ENCODE measurements around the gene CALY.
A peak's percentile ranks its signal among the peaks of the same experiment; 100 is the strongest.

Gene CALY

DNA sequence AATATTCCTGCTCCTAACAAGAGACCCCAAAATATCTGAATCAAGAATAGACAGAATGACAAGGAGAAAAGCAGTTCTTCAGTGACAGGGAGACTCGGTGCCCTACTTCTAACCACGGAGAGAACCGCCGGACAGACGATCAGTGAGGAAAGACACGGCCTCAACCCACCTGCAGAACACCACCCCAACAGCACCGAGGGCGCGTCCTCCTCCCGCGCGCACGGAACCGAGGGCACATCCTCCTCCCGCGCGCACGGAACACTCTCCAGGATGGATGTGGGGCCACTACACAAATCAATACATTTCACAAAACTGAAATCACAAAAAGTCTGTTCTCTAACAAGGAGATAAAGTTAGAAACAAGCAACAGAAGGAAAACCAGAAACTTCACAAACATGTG, 50.3 kb downstream of the CALY start:
- DNase-seq (ENCODE audit: low read depth) = no peak

DNA sequence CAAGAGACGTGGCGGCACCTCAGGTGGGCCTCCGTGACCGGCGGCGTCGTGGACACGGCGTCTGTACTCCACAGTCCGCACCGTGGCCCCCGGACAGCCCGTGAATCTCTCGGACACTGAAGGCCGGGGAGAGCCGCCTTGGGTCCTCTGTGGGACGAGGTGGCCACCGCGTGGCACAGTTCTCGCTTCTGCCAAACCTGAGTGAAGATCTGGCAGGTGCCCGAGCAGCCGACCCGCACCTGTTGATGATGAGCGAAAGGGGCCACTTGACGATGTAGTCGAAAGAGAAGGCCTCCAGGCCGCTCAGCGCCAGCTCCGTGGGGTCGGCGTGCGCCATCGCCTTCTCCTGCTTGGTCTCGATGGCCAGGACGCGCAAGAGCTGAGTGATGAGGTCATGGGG, 51.5 kb downstream of the CALY start:
- DNase-seq (ENCODE audit: low read depth) = no peak

GRCh38 chr10:133283931-133284330, 52.8 kb downstream of the CALY start:
- no peak for DNase-seq (ENCODE audit: low read depth)

DNA sequence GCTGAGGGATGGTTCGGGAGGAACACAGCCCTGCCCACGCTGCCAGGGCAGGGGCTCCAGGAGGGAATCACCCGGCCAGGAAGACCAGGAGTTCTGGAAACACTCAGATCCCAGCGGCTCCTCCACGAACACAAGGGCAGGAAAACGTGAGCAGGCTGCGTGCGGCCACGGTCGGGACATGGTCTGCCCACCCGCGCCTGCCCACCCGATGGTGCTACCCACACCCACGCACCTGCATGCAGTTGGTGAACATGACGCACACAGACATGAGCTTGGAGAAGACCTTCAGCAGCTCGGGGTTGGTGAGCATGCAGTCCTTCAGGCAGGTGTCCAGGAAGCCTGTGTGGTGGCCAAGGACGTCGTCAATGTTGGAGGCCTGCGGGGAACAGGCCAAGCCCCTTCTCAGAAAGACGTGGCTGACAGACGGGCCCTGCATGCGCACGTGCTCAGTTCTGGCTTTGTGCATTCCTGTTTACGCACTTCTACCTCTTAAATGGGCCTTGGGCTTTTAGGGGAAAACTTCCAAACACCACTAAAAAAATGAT, 53.8 kb downstream of the CALY start:
- DNase-seq (ENCODE audit: low read depth) = no peak

DNA sequence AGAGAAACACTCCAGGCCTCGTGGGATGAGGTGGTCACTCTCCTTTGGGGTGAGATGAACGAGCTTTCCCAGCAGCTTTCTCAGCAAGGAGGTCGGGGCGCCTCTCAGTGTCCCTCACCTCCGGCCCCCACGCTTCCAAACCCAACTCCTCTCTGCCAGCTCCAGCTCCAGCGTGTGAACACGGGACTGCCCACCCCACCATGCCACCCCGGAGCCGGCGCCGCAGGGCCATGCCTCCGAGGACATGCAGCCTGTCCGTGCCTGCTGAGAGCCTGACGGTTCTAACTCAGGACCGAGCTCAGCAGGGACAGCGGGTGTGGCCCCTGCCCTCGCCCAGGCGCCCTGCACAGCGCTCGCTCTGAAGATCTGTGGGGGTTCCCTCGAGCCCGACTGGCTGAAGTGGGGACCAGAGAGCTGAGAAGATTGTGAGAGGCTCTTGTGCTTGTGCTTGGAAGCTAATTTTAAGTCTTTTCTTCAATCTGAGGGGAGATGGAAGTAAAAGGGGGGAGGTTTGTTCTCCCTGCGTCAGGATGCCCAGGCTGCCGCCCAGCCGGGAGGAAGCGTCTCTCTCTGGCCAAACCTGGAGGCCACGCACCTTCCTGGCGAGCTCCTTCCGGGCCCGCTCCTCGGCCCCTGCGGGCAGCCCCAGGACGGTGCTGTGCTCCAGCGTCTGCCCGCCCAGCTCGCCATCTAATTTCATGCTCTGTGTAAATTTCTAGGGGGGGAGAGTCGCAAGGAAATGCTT, 54.9 kb downstream of the CALY start:
- no peak for DNase-seq (ENCODE audit: low read depth)

DNA sequence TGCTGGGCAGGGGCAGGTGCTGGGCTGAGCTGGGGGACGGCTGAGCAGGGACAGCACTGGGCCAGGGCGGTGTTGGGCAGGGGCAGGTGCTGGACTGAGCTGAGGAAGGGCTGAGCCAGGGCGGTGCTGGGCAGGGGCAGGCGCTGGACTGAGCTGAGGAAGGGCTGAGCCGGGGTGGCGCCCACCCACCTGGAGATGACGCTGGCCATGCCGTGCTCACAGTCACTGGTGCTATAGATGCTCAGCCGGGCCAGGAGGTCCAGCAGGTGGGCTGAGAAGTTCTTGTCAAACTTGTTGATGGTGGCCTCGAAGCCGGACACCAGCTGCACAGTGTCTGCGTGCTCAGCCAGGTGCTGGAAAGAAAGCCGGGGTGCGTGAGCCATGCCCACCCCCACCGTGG, 55.6 kb downstream of the CALY start:
- no peak for DNase-seq (ENCODE audit: low read depth)

- no peak for DNase-seq (ENCODE audit: low read depth)
Measured at GRCh38 chr10:133280391-133281059, 56.2 kb downstream of the CALY start.

GRCh38 chr10:133279326-133280226, 57.1 kb downstream of the CALY start:
- peak; percentile 11 for DNase-seq (ENCODE audit: low read depth)

GRCh38 chr10:133278577-133279265, 58.0 kb downstream of the CALY start:
- DNase-seq (ENCODE audit: low read depth) = peak; percentile 93

DNA sequence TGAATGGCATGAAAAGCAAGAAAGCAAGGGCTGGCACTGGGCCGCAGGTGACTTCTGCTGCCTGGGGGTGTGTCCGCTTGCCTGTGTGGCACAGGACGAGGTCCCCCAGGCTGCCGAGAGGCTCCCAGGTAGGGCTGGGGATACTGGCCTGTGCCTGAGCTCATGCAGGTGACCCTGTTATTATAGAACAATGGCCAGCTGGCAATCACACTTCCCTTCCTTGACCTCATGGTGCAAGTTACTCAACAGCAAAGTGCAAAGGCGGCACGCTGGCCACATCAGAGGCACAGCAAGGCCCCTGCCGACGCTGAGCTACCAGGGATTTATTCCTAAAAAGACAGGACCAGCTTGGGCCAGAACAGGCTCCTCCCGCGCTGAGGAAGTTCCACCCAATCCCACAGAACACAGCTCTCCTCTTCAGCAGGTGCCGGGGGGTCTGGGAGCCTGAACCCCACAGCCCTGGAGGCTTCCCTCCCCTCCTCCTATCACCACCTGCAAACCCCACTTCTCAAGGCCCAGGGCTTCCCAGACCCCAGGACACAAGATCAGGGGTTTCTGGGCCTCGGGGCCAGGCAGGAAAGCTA, 58.6 kb downstream of the CALY start:
- peak; percentile 19 for DNase-seq (ENCODE audit: low read depth)

DNA sequence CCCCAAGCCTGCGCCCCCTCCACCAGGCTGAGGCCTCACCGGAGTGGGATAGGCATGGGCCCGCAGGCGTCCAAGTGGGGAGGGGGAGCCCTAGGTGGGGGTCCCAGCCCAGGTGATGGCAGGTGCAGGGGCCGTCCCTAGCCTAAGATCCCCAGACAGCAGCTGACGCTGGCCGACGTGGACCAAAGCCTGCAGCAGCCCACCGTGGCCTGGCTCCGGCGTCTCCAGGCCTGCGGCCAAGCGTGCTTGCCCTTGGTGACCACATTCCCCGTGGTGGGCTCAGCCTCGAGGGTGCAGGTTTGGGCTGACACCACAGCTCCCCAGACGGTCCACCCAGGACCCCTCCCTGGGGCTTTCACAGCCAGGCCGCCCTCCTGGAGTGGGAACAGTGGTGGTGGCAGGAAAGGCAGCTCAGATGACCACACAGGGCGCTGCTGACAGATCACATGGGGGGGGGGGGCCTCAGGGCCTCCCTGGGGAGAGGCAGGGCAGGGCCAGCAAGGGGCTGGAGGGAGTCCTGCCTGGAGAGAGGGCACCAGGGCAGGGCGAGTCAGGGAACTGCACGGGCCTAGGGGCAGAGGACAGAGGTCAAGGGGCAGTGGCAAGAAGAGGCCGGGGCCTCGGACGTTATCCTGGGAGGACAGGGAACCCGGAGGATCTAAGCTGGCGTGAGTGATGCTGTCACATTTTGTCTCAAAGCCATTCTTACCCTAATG, 59.3 kb downstream of the CALY start:
- DNase-seq (ENCODE audit: low read depth) = no peak

DNA sequence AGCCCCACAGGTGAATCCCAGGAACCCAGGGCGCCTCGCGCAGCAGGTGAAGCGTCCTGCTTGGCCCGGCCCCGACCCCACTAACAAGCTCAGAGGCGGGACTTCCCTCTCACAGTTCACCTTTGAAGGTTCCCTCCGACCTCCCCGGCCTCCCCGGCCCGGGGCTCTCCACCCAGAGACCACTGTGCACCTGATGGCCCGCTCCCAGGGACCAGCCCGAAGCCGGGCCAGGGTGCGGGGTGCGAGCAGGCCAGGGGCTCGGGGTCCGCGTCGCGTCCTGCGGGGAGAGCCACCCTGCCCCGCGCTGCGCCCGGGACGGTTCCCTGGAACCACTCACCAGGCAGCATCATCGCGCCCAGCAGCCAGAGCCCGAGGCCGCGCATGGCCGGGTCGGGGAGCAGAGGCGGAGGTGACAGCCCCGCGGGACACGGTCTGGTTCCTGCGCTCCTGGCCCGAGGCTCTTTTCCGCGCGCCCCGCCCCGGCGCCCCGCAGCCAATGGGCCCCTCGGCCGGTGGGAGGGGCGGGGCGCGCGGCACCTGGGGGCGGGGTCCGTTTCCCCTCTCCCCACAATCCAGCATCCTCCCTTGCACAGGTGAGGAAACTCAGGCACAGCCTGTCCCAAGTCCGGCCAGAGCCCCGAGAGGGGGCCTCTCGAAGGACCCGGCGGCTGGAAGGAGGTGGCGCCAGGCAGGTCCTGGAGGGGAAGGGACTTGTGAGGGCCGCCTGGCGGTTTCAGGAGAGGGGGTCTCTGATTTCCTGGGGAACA, 60.1 kb downstream of the CALY start, which contains the start of gene ADAM8:
Gene ADAM8, minus strand, starts transcription at position 434 of the 767 bp plus-strand sequence. Its CDS starts 51 bp downstream, at position 383.
- peak; percentile 58 for DNase-seq (ENCODE audit: low read depth)

GRCh38 chr10:133276100-133276434, 60.6 kb downstream of the CALY start:
- DNase-seq (ENCODE audit: low read depth) = no peak

GRCh38 chr10:133275684-133276092, 61.0 kb downstream of the CALY start:
- peak; percentile 57 for DNase-seq (ENCODE audit: low read depth)

- DNase-seq (ENCODE audit: low read depth) = peak; percentile 69
Measured at GRCh38 chr10:133274751-133275683, 61.7 kb downstream of the CALY start.

Data from ELR (cell line).